Measurements from ENCODE around the gene PNN. TPM values are rescaled to one million over a fixed set of nuclear protein-coding genes. Genes with fewer than 3 reads are reported as not detected.

PNN gene
- total RNA-seq, 1 experiment from 2014 or later = 100 TPM

DNA sequence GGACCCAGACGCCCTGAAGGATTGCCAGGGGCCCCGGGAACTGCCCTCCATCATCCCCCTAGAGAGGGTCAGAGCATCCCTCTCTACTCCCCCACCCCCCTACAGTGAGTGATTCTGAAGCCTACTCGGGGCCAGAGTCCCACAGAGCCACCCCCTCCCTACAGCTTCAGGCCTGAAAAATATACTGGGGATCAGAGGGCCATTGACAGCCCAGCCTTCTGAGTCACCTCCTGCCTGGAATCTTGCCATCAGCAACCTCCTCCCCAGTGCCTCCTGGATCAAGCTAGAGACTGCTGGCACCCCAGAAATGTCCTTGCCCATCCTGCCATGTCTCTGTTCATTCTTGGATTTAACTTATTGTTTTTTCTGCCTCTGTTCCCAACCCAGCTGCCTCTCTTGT lies 37.0 kb downstream of the PNN start:
- Mint-ChIP-seq H3K27me3 (ENCODE audit: insufficient read depth, unreplicated experiment) (no peaks in the 10 kb centered on the region), H3K9me3 (ENCODE audit: unreplicated experiment) (no peaks in the 10 kb centered on the region), H3K36me3 (ENCODE audit: insufficient read depth, unreplicated experiment) (no peaks in the 10 kb centered on the region), H3K4me3 (ENCODE audit: unreplicated experiment) (no peak overlapping the region), H3K27ac (ENCODE audit: unreplicated experiment) (no peak overlapping the region), H3K4me1 (ENCODE audit: low read depth, unreplicated experiment) (no peaks in the 10 kb centered on the region)
- Histone ChIP-seq H3K4me1 (no peaks in the 10 kb centered on the region), H3K27me3 (replicated peaks; ENCODE audit: control insufficient read depth, insufficient read depth, low read length) (no peaks in the 10 kb centered on the region), H3K36me3 (ENCODE audit: control insufficient read depth, insufficient read depth, low read length) (no peaks in the 10 kb centered on the region), H3K9me3 (no peaks in the 10 kb centered on the region), H3K4me3 (ENCODE audit: low read depth, low read length) (no peak overlapping the region)
- no TSS peak for BruUV-seq (replicated peaks)
- ChIA-PET CTCF (no interaction called here), POLR2A (no interaction called here)
- DNase-seq = no peak
- TF ChIP-seq, protein P1, sequence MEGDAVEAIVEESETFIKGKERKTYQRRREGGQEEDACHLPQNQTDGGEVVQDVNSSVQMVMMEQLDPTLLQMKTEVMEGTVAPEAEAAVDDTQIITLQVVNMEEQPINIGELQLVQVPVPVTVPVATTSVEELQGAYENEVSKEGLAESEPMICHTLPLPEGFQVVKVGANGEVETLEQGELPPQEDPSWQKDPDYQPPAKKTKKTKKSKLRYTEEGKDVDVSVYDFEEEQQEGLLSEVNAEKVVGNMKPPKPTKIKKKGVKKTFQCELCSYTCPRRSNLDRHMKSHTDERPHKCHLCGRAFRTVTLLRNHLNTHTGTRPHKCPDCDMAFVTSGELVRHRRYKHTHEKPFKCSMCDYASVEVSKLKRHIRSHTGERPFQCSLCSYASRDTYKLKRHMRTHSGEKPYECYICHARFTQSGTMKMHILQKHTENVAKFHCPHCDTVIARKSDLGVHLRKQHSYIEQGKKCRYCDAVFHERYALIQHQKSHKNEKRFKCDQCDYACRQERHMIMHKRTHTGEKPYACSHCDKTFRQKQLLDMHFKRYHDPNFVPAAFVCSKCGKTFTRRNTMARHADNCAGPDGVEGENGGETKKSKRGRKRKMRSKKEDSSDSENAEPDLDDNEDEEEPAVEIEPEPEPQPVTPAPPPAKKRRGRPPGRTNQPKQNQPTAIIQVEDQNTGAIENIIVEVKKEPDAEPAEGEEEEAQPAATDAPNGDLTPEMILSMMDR (IDR thresholded peaks at IDR 0.05; ENCODE audit: insufficient read depth in 1 of 2, low read depth in 1 of 2, low read length in 1 of 2, severe bottlenecking in 1 of 2, unreplicated experiment in 1 of 2) = no peak
- intact Hi-C loops (cut with micrococcal nuclease; ENCODE audit: unreplicated experiment) = no loop called here

DNA sequence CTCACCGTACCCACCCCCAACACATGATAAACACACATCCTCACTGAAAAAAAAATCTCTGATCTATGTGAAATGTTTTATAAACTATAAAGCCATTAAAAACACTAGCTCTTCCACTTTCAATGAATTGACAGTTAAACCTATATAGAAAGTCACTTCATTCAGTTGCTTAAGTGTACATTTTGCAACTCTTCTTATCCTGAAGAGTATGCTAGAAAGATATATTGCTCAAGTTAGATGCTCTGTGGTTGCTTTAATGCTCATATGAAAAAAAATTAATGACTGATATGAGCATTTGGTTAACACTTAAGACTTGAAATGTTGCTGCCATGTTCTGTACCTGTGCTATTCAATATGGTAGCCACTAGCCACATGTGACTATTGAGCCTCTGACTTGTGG lies 37.6 kb downstream of the PNN start:
- TF ChIP-seq, protein P1 (IDR thresholded peaks at IDR 0.05; ENCODE audit: insufficient read depth in 1 of 2, low read depth in 1 of 2, low read length in 1 of 2, severe bottlenecking in 1 of 2, unreplicated experiment in 1 of 2) = no peak
- no TSS peak for BruUV-seq (replicated peaks)

GRCh38 chr14:39217214-39217879 lies 42.3 kb downstream of the PNN start:
- H3K9me3 Mint-ChIP-seq (ENCODE audit: unreplicated experiment) = no peaks in the 10 kb centered on the region
- peaks cover 7% of the 10 kb centered on the region for H3K4me1 ChIP-seq
- POLR2A ChIA-PET = no interaction called here
- intact Hi-C loops (cut with micrococcal nuclease; ENCODE audit: unreplicated experiment) = no loop called here
- no peak overlapping the region for H3K4me3 ChIP-seq (ENCODE audit: low read depth, low read length)
- TF ChIP-seq, protein P1 (IDR thresholded peaks at IDR 0.05; ENCODE audit: insufficient read depth in 1 of 2, low read depth in 1 of 2, low read length in 1 of 2, severe bottlenecking in 1 of 2, unreplicated experiment in 1 of 2) = no peak
- no peak for DNase-seq
- no peaks in the 10 kb centered on the region for H3K27me3 Mint-ChIP-seq (ENCODE audit: insufficient read depth, unreplicated experiment)
- no peak overlapping the region for H3K27ac Mint-ChIP-seq (ENCODE audit: unreplicated experiment)
- H3K9me3 ChIP-seq = no peaks in the 10 kb centered on the region
- H3K27me3 ChIP-seq (replicated peaks; ENCODE audit: control insufficient read depth, insufficient read depth, low read length) = no peaks in the 10 kb centered on the region
- H3K4me1 Mint-ChIP-seq (ENCODE audit: low read depth, unreplicated experiment) = no peaks in the 10 kb centered on the region
- H3K36me3 ChIP-seq (ENCODE audit: control insufficient read depth, insufficient read depth, low read length) = no peaks in the 10 kb centered on the region
- no peaks in the 10 kb centered on the region for H3K36me3 Mint-ChIP-seq (ENCODE audit: insufficient read depth, unreplicated experiment)
- no peak overlapping the region for H3K4me3 Mint-ChIP-seq (ENCODE audit: unreplicated experiment)
- BruUV-seq (replicated peaks) = no TSS peak
- CTCF ChIA-PET = no interaction called here

More for the DNA sequence above, 37.6 kb downstream of the PNN start:
- H3K27ac Mint-ChIP-seq (ENCODE audit: unreplicated experiment) = no peak overlapping the region
- no peaks in the 10 kb centered on the region for H3K4me1 ChIP-seq
- no peaks in the 10 kb centered on the region for H3K36me3 ChIP-seq (ENCODE audit: control insufficient read depth, insufficient read depth, low read length)
- H3K9me3 ChIP-seq = no peaks in the 10 kb centered on the region
- no peaks in the 10 kb centered on the region for H3K27me3 ChIP-seq (replicated peaks; ENCODE audit: control insufficient read depth, insufficient read depth, low read length)
- H3K9me3 Mint-ChIP-seq (ENCODE audit: unreplicated experiment) = no peaks in the 10 kb centered on the region
- H3K4me3 ChIP-seq (ENCODE audit: low read depth, low read length) = no peak overlapping the region
- POLR2A ChIA-PET = no interaction called here
- DNase-seq = no peak
- no peaks in the 10 kb centered on the region for H3K36me3 Mint-ChIP-seq (ENCODE audit: insufficient read depth, unreplicated experiment)
- no peak overlapping the region for H3K4me3 Mint-ChIP-seq (ENCODE audit: unreplicated experiment)
- intact Hi-C loops (cut with micrococcal nuclease; ENCODE audit: unreplicated experiment) = no loop called here
- CTCF ChIA-PET = no interaction called here
- no peaks in the 10 kb centered on the region for H3K27me3 Mint-ChIP-seq (ENCODE audit: insufficient read depth, unreplicated experiment)
- H3K4me1 Mint-ChIP-seq (ENCODE audit: low read depth, unreplicated experiment) = no peaks in the 10 kb centered on the region

Data from Caco-2 (cell line).